GM21360 (cell line): ENCODE data around the gene PC.

Source experiments
- ATAC-seq: cut with Tn5 transposase; IDR thresholded peaks from one replicate; pipeline ENCODE4 v1.9.1; 2021; ENCODE audit warnings: mild to moderate bottlenecking, moderate library complexity; ENCODE audit not compliant: unreplicated experiment

PC gene

GRCh38 chr11:66858186-66858938 lies 99.8 kb downstream of the PC start:
- ATAC-seq, result no peak

GRCh38 chr11:66857927-66858185 lies 100.3 kb downstream of the PC start:
- ATAC-seq, result no peak

GRCh38 chr11:66857234-66857926 lies 100.8 kb downstream of the PC start:
- ATAC-seq, result no peak

GRCh38 chr11:66856496-66857233 lies 101.5 kb downstream of the PC start, which contains the start of gene LRFN4:
TSS of gene LRFN4 (plus strand) at chr11:66857064. CDS start at chr11:66857745, 681 bp downstream.
- peak; percentile 35 for ATAC-seq

- ATAC-seq, result peak; percentile 53
Measured at GRCh38 chr11:66855574-66856495, 102.3 kb downstream of the PC start.

GRCh38 chr11:66854729-66855211 lies 103.4 kb downstream of the PC start:
- ATAC-seq, result no peak

GRCh38 chr11:66854231-66854661 lies 103.9 kb downstream of the PC start:
- ATAC-seq, result no peak

GRCh38 chr11:66853242-66854229 lies 104.6 kb downstream of the PC start:
- ATAC-seq, result no peak

GRCh38 chr11:66852466-66853241 lies 105.5 kb downstream of the PC start:
- ATAC-seq, result no peak

GRCh38 chr11:66851698-66852465 lies 106.3 kb downstream of the PC start:
- no peak for ATAC-seq

- ATAC-seq, result no peak
Measured at GRCh38 chr11:66851239-66851596, 107.0 kb downstream of the PC start.

- no peak for ATAC-seq
Measured at GRCh38 chr11:66850588-66851238, 107.5 kb downstream of the PC start.

- no peak for ATAC-seq
Measured at GRCh38 chr11:66850235-66850587, 108.0 kb downstream of the PC start.

- no peak for ATAC-seq
Measured at GRCh38 chr11:66849501-66850234, 108.5 kb downstream of the PC start.

- ATAC-seq, result no peak
Measured at GRCh38 chr11:66848671-66849500, 109.3 kb downstream of the PC start.
